GM19240 (cell line): ENCODE data around the gene LCTL.
"Not testable (repeated sequence)": the region's sequence is repeated elsewhere in the genome, so short reads cannot be mapped to it uniquely, and the experiment has no call there.

Source experiments
- DNase-seq: peaks from one replicate; pipeline ENCODE4 v3.0.0; 2011; ENCODE audit warnings: low spot score; ENCODE audit not compliant: insufficient read length

The LCTL gene

DNA sequence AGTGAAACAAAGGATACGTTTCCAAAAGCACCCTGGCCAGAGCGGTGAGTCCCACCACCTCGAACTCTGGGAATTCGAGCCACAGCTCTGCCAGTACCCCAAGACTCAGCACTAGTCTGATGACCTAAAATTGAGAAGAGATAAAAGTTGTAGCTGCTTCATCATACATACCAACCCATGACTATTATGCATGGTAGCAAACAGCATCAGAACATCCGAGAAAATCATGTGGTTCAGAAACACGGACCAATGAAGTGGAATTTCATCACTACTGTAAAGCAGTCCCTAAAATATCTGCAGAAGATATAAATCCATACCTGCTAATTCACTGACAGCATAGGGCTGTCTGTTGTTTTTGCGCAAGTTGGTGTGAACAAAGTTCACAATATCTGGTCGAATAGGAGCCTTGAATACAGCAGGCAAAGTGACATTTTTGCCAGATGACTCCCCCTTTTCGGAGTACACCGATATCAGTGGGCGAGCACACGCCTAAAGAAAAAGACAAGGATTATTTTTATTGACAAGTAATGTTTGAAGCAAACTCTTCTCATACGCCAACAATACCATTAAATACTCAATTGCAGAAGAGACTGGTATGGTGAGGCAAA is 62.7 kb downstream of the LCTL start:
- not testable (repeated sequence) for DNase-seq

DNA sequence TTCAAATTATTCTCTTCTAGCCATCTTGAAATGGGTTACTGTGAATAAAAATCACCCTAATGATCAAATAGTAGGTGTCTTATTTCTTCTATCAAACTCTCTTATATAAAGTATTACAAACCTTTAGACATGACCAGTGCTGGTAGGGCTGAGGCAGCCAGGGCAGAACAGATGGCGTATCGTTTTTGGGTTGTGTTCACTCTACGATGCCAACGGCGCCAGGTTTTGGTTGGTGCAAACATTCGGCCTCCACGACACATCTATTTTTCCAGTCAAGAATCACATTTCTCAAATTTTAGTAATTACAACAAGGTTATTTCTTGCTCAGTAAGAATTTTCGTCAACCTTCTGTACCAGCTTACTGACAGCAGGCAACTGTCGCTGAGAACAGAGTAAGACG is 63.3 kb downstream of the LCTL start:
- DNase-seq, result no peak

- not testable (repeated sequence) for DNase-seq
Observed at GRCh38 chr15:66500346-66500745, 65.5 kb downstream of the LCTL start.

DNA sequence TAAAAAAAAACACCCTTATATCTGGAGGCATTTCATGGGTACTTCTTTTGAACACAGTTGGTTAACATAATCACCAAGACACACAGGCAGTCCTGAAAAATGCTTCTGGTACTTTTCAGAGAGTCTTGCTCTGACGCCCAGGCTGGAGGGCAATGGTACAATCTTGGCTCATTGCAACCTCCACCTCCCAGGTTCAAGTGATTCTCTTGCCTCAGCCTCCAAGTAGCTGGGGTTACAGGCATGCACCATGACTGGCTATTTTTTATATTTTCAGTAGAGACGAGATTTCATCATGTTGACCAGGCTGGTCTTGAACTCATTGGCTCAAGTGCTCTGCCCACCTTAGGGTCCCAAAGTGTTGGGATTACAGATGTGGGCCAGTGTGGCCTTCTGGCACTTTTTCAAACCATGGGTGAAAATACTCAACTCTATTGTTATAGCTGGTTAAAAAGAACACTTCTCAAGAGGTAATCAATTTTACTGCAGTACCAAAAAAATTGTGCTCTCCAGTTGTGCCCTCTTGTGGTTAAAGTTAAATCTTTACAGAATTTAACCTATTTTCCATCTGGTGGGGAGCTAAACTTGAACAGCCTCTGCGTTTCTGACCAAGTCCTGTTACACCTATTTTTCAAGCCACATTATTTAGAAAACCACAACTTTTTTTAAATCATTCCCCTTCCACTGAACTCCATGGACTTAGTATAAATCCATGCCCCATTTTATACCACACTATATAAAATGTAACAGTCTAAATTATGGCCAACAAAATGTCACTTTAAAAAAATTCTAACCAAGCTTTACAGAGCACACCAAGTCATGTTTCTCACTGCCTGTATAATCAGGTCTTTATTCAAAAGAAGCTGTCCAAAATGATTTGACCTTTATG is 67.1 kb downstream of the LCTL start:
- DNase-seq, result no peak
